ENCODE results near the gene SORCS2.

- TF ChIP-seq POLR2A (IDR thresholded peaks at IDR 0.05; ENCODE audit: low read length) (no peak), GATA1 (IDR thresholded peaks at IDR 0.05; ENCODE audit: low read depth, low read length) (no peak)
Measured at GRCh38 chr4:7457201-7458065, 265.1 kb downstream of the SORCS2 start.
